ENCODE measurements around the gene CD300LG.

CD300LG gene

GRCh38 chr17:43849116-43849515, 2.1 kb downstream of the CD300LG start:
- no peaks in the 10 kb centered on the region for H3K36me3 ChIP-seq (ENCODE audit: control insufficient read depth in 2 of 2, insufficient read depth in 2 of 2, low read length in 2 of 2)
- H3K27ac ChIP-seq (ENCODE audit: low read depth in 2 of 2, low read length in 2 of 2), result no peak overlapping the region
- H3K4me3 ChIP-seq (ENCODE audit: low read length in 2 of 2), result no peak overlapping the region
- H3K9me3 ChIP-seq (ENCODE audit: control insufficient read depth in 2 of 2, low read length in 2 of 2), result no peaks in the 10 kb centered on the region
- no peaks in the 10 kb centered on the region for H3K4me1 ChIP-seq (ENCODE audit: control insufficient read depth in 2 of 2, insufficient read depth in 2 of 2, low read length in 2 of 2)
- H3K27me3 ChIP-seq (ENCODE audit: control insufficient read depth in 2 of 2, insufficient read depth in 2 of 2, low read length in 2 of 2), result peaks cover 0 to 2% of the 10 kb centered on the region in 2 donors
- no peak overlapping the region for H3K9ac ChIP-seq (ENCODE audit: low read depth in 1 of 2, low read length in 2 of 2)

GRCh38 chr17:43852571-43852970, 5.6 kb downstream of the CD300LG start:
- no peaks in the 10 kb centered on the region for H3K4me1 ChIP-seq (ENCODE audit: control insufficient read depth in 2 of 2, insufficient read depth in 2 of 2, low read length in 2 of 2)
- H3K27ac ChIP-seq (ENCODE audit: low read depth in 2 of 2, low read length in 2 of 2), result no peak overlapping the region
- peaks cover 0 to 2% of the 10 kb centered on the region in 2 donors for H3K27me3 ChIP-seq (ENCODE audit: control insufficient read depth in 2 of 2, insufficient read depth in 2 of 2, low read length in 2 of 2)
- no peak overlapping the region for H3K9ac ChIP-seq (ENCODE audit: low read depth in 1 of 2, low read length in 2 of 2)
- H3K36me3 ChIP-seq (ENCODE audit: control insufficient read depth in 2 of 2, insufficient read depth in 2 of 2, low read length in 2 of 2), result no peaks in the 10 kb centered on the region
- no peak overlapping the region for H3K4me3 ChIP-seq (ENCODE audit: low read length in 2 of 2)
- no peaks in the 10 kb centered on the region for H3K9me3 ChIP-seq (ENCODE audit: control insufficient read depth in 2 of 2, low read length in 2 of 2)

DNA sequence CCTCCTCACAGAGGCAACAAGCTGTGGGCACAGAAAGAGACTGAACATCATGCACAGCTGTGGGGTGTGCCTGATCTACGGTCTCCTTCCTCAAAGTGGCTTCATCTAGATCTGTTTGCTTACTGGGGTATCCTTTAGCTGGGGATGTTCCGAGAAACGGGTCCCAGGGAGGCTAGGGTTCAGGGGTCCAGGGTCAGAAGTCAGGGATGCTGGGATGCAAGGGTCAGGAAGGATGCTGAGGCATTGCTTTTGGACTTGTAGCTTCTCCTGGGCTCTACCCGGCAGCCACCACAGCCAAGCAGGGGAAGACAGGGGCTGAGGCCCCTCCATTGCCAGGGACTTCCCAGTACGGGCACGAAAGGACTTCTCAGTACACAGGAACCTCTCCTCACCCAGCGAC, 6.6 kb downstream of the CD300LG start:
- Histone ChIP-seq H3K9ac (ENCODE audit: low read depth in 1 of 2, low read length in 2 of 2) (no peak overlapping the region), H3K27ac (ENCODE audit: low read depth in 2 of 2, low read length in 2 of 2) (no peak overlapping the region), H3K27me3 (ENCODE audit: control insufficient read depth in 2 of 2, insufficient read depth in 2 of 2, low read length in 2 of 2) (peaks cover 0 to 2% of the 10 kb centered on the region in 2 donors), H3K4me3 (ENCODE audit: low read length in 2 of 2) (no peak overlapping the region), H3K9me3 (ENCODE audit: control insufficient read depth in 2 of 2, low read length in 2 of 2) (no peaks in the 10 kb centered on the region), H3K36me3 (ENCODE audit: control insufficient read depth in 2 of 2, insufficient read depth in 2 of 2, low read length in 2 of 2) (no peaks in the 10 kb centered on the region), H3K4me1 (ENCODE audit: control insufficient read depth in 2 of 2, insufficient read depth in 2 of 2, low read length in 2 of 2) (no peaks in the 10 kb centered on the region)

GRCh38 chr17:43854498-43854897, 7.5 kb downstream of the CD300LG start:
- Histone ChIP-seq H3K4me1 (ENCODE audit: control insufficient read depth in 2 of 2, insufficient read depth in 2 of 2, low read length in 2 of 2) (no peaks in the 10 kb centered on the region), H3K9ac (ENCODE audit: low read depth in 1 of 2, low read length in 2 of 2) (no peak overlapping the region), H3K27ac (ENCODE audit: low read depth in 2 of 2, low read length in 2 of 2) (no peak overlapping the region), H3K36me3 (ENCODE audit: control insufficient read depth in 2 of 2, insufficient read depth in 2 of 2, low read length in 2 of 2) (no peaks in the 10 kb centered on the region), H3K9me3 (ENCODE audit: control insufficient read depth in 2 of 2, low read length in 2 of 2) (no peaks in the 10 kb centered on the region), H3K27me3 (ENCODE audit: control insufficient read depth in 2 of 2, insufficient read depth in 2 of 2, low read length in 2 of 2) (peaks cover 0 to 2% of the 10 kb centered on the region in 2 donors), H3K4me3 (ENCODE audit: low read length in 2 of 2) (no peak overlapping the region)

GRCh38 chr17:43855061-43855460, 8.1 kb downstream of the CD300LG start:
- Histone ChIP-seq H3K4me1 (ENCODE audit: control insufficient read depth in 2 of 2, insufficient read depth in 2 of 2, low read length in 2 of 2) (no peaks in the 10 kb centered on the region), H3K27ac (ENCODE audit: low read depth in 2 of 2, low read length in 2 of 2) (no peak overlapping the region), H3K36me3 (ENCODE audit: control insufficient read depth in 2 of 2, insufficient read depth in 2 of 2, low read length in 2 of 2) (no peaks in the 10 kb centered on the region), H3K27me3 (ENCODE audit: control insufficient read depth in 2 of 2, insufficient read depth in 2 of 2, low read length in 2 of 2) (peaks cover under 1 to 2% of the 10 kb centered on the region in 2 donors), H3K9ac (ENCODE audit: low read depth in 1 of 2, low read length in 2 of 2) (no peak overlapping the region), H3K9me3 (ENCODE audit: control insufficient read depth in 2 of 2, low read length in 2 of 2) (no peaks in the 10 kb centered on the region), H3K4me3 (ENCODE audit: low read length in 2 of 2) (no peak overlapping the region)

DNA sequence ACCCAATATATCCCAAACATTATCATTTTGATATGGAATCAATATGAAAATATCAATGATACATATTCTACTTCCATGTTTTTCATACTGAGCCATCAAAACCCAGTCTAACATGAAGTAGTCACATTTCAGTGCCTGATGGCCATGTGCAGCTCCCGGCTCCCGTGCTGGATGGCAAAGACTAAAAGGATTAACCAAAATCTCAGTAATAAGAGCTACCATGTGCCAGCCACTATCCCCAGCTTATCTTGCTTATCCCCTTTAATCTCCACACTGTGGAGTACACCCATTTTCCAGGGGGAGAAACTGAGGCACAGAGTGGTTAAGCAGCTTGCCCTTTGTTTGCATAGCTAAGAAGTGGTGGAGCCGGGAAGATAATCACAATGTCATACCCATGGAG, 9.2 kb downstream of the CD300LG start:
- Histone ChIP-seq H3K9me3 (ENCODE audit: control insufficient read depth in 2 of 2, low read length in 2 of 2) (no peaks in the 10 kb centered on the region), H3K4me3 (ENCODE audit: low read length in 2 of 2) (no peak overlapping the region), H3K27me3 (ENCODE audit: control insufficient read depth in 2 of 2, insufficient read depth in 2 of 2, low read length in 2 of 2) (peaks cover 2% of the 10 kb centered on the region in 2 donors), H3K4me1 (ENCODE audit: control insufficient read depth in 2 of 2, insufficient read depth in 2 of 2, low read length in 2 of 2) (no peaks in the 10 kb centered on the region), H3K9ac (ENCODE audit: low read depth in 1 of 2, low read length in 2 of 2) (no peak overlapping the region), H3K36me3 (ENCODE audit: control insufficient read depth in 2 of 2, insufficient read depth in 2 of 2, low read length in 2 of 2) (no peaks in the 10 kb centered on the region), H3K27ac (ENCODE audit: low read depth in 2 of 2, low read length in 2 of 2) (no peak overlapping the region)

DNA sequence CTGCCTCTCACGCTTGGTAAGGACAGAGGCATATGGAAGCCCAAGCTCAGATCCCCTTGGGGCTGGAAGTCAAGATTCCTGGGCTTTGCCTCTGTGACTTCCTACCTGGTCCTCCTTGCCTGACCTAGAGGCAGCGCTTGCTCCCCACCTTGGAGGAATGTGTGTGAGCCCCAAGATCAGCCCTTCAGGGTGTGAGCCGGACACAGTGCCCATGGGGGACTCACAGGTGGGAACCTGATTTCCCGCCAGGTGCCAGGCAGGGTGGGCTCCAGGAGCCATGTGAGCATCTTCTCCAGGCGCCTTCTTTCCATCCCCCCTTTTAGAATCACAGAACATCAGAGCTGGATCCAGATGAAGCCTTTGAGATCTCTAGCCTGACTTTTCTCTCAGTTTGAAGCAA, 10.2 kb downstream of the CD300LG start:
- Histone ChIP-seq H3K4me1 (ENCODE audit: control insufficient read depth in 2 of 2, insufficient read depth in 2 of 2, low read length in 2 of 2) (no peaks in the 10 kb centered on the region), H3K9ac (ENCODE audit: low read depth in 1 of 2, low read length in 2 of 2) (no peak overlapping the region), H3K27ac (ENCODE audit: low read depth in 2 of 2, low read length in 2 of 2) (no peak overlapping the region), H3K4me3 (ENCODE audit: low read length in 2 of 2) (no peak overlapping the region), H3K36me3 (ENCODE audit: control insufficient read depth in 2 of 2, insufficient read depth in 2 of 2, low read length in 2 of 2) (no peaks in the 10 kb centered on the region), H3K9me3 (ENCODE audit: control insufficient read depth in 2 of 2, low read length in 2 of 2) (no peaks in the 10 kb centered on the region), H3K27me3 (ENCODE audit: control insufficient read depth in 2 of 2, insufficient read depth in 2 of 2, low read length in 2 of 2) (peaks cover 0 to 2% of the 10 kb centered on the region in 2 donors)

- Histone ChIP-seq H3K27ac (ENCODE audit: low read depth in 2 of 2, low read length in 2 of 2) (no peak overlapping the region), H3K4me3 (ENCODE audit: low read length in 2 of 2) (no peak overlapping the region), H3K4me1 (ENCODE audit: control insufficient read depth in 2 of 2, insufficient read depth in 2 of 2, low read length in 2 of 2) (no peaks in the 10 kb centered on the region), H3K36me3 (ENCODE audit: control insufficient read depth in 2 of 2, insufficient read depth in 2 of 2, low read length in 2 of 2) (no peaks in the 10 kb centered on the region), H3K27me3 (ENCODE audit: control insufficient read depth in 2 of 2, insufficient read depth in 2 of 2, low read length in 2 of 2) (peaks cover 0 to 2% of the 10 kb centered on the region in 2 donors), H3K9ac (ENCODE audit: low read depth in 1 of 2, low read length in 2 of 2) (no peak overlapping the region), H3K9me3 (ENCODE audit: control insufficient read depth in 2 of 2, low read length in 2 of 2) (no peaks in the 10 kb centered on the region)
Measured at GRCh38 chr17:43857957-43858600, 11.1 kb downstream of the CD300LG start.

DNA sequence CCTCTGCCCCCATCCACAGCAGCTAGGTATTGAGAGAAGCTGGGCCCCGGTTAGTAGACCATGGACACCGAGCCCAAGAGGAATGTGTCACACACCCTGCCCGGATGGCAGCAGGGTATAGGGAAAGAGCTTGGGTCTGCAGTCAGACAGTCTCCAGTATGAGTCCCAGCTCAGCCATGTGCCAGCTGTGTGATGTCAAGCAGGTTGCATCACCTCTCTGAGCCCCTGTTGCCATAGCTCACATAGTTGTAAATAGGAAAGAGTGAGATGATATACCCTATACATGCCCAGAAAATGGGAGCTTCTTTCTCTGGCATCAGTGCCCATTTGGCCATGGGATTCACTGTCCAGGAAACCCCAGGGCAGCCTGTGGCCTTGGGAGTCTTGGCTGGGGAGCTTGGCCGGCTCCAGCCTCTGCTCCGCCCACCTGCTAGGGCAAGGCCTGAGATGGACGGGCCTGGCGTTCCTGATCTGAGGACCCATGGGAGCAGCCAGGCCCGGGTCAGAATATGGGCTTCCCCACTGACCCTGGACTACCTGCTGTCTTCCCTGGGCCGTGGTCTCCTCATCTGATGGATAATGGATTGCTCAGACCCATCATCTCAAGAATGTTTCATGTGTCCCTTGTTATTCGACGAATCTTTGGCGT, 13.2 kb downstream of the CD300LG start:
- Histone ChIP-seq H3K4me3 (ENCODE audit: low read length in 2 of 2) (no peak overlapping the region), H3K27me3 (ENCODE audit: control insufficient read depth in 2 of 2, insufficient read depth in 2 of 2, low read length in 2 of 2) (peaks cover 2 to 5% of the 10 kb centered on the region in 2 donors), H3K36me3 (ENCODE audit: control insufficient read depth in 2 of 2, insufficient read depth in 2 of 2, low read length in 2 of 2) (no peaks in the 10 kb centered on the region), H3K4me1 (ENCODE audit: control insufficient read depth in 2 of 2, insufficient read depth in 2 of 2, low read length in 2 of 2) (no peaks in the 10 kb centered on the region), H3K9me3 (ENCODE audit: control insufficient read depth in 2 of 2, low read length in 2 of 2) (no peaks in the 10 kb centered on the region), H3K9ac (ENCODE audit: low read depth in 1 of 2, low read length in 2 of 2) (no peak overlapping the region), H3K27ac (ENCODE audit: low read depth in 2 of 2, low read length in 2 of 2) (no peak overlapping the region)

DNA sequence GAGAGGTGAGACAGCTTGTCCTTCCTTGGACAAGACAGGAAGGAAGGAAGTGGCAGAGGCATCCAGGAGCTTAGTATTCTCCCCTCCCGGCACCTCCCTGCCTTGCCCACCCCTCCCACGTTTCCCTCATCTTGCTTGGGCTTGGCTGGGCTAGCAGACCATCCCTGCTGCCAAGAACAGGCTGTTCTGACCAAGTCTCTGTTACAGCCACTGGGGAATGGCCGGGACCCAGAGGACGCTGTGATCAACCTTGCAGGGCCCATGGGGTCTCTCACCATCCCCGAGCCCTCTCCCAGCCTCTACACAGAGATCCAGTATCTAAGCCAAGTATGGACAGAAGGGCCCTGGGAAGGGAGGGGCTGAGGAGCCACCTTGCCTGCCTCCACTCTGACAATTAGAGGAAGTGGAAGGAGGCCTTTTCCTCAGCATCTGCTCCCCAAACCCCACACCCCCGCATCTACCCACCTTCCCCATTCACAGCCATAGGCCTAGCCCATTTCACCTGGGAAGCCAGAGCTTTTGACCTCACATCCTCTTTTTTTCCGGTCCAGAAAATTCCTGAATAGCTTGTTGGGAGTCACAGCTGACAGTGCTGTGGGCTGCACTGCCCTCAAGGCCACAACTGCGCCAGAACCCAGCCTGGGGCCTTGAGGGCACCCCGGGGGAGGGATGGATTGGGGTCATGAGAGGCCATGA, 14.1 kb downstream of the CD300LG start:
- Histone ChIP-seq H3K9ac (ENCODE audit: low read depth in 1 of 2, low read length in 2 of 2) (no peak overlapping the region), H3K4me1 (ENCODE audit: control insufficient read depth in 2 of 2, insufficient read depth in 2 of 2, low read length in 2 of 2) (no peaks in the 10 kb centered on the region), H3K27ac (ENCODE audit: low read depth in 2 of 2, low read length in 2 of 2) (no peak overlapping the region)

More for the DNA sequence above, 14.1 kb downstream of the CD300LG start:
- Histone ChIP-seq H3K36me3 (ENCODE audit: control insufficient read depth in 2 of 2, insufficient read depth in 2 of 2, low read length in 2 of 2) (no peaks in the 10 kb centered on the region), H3K27me3 (ENCODE audit: control insufficient read depth in 2 of 2, insufficient read depth in 2 of 2, low read length in 2 of 2) (peaks cover 2 to 5% of the 10 kb centered on the region in 2 donors), H3K4me3 (ENCODE audit: low read length in 2 of 2) (no peak overlapping the region), H3K9me3 (ENCODE audit: control insufficient read depth in 2 of 2, low read length in 2 of 2) (no peaks in the 10 kb centered on the region)

Data from mucosa of rectum (tissue), 2 donors.